C4-2B (cell line): ENCODE measurements around the gene PPP5C.

Experiments
- H3K27ac ChIP-seq: fragments of 450-650 bp; 2 replicates; pipeline ENCODE4 v1.5.1; 2017
- CTCF ChIP-seq: fragments of 450-650 bp; conservative IDR thresholded peaks from 2 replicates; pipeline ENCODE4 v1.5.1; 2017; ENCODE audit warnings: mild to moderate bottlenecking
- ZFX ChIP-seq: fragments of 450-650 bp; IDR thresholded peaks from 2 replicates; pipeline ENCODE4 v1.6.1; 2017

The PPP5C gene

GRCh38 chr19:46303691-46304397, 43.0 kb upstream of the PPP5C start:
- no peak for TF ChIP-seq CTCF
- TF ChIP-seq ZFX: no peak
- H3K27ac ChIP-seq: no peak overlapping the region

GRCh38 chr19:46306501-46306900, 40.4 kb upstream of the PPP5C start:
- no peak overlapping the region for H3K27ac ChIP-seq
- TF ChIP-seq CTCF: no peak
- TF ChIP-seq ZFX: no peak

- H3K27ac ChIP-seq: no peak overlapping the region
- TF ChIP-seq CTCF (no peak), ZFX (no peak)
Observed at GRCh38 chr19:46308510-46308909, 38.4 kb upstream of the PPP5C start.

GRCh38 chr19:46309056-46309455, 37.8 kb upstream of the PPP5C start:
- TF ChIP-seq ZFX: no peak
- no peak overlapping the region for H3K27ac ChIP-seq

- H3K27ac ChIP-seq: no peak overlapping the region
- TF ChIP-seq ZFX (no peak), CTCF (no peak)
Observed at GRCh38 chr19:46311444-46311843, 35.4 kb upstream of the PPP5C start.

- peak overlapping the region; percentile 74; the same call in 1 of the 2 replicates for H3K27ac ChIP-seq
Observed at GRCh38 chr19:46313540-46314469, 33.1 kb upstream of the PPP5C start.

- H3K27ac ChIP-seq: no peak overlapping the region
- TF ChIP-seq CTCF (no peak), ZFX (no peak)
Observed at GRCh38 chr19:46317339-46317738, 29.5 kb upstream of the PPP5C start.

- no peak overlapping the region for H3K27ac ChIP-seq
- no peak for TF ChIP-seq CTCF
- no peak for TF ChIP-seq ZFX
Observed at GRCh38 chr19:46319613-46320012, 27.3 kb upstream of the PPP5C start.
